Nucleus accumbens (tissue), 56 donors: ENCODE results near the gene NASP.
"Not testable (repeated sequence)": the region's sequence is repeated elsewhere in the genome, so short reads cannot be mapped to it uniquely, and the experiment has no call there.

Experiments used
- DNase-seq, 56 donors: peaks; one replicate each; lab custom pipeline; 2025; lab: John Stamatoyannopoulos, UW

The NASP gene

DNA sequence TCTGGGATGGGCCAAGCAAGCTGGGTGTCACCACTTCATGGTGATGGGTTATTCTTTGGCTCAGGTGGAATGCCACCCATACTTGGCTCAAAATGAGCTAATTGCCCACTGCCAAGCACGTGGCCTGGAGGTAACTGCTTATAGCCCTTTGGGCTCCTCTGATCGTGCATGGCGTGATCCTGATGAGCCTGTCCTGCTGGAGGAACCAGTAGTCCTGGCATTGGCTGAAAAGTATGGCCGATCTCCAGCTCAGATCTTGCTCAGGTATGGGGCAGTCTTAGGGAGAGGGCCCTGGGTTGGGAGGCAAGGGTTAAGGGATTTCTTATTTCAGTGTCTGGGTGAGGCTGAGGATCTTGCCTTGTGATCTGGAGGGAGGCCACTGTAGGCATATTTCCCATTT, 15.4 kb upstream of the NASP start:
- DNase-seq = no peak

DNA sequence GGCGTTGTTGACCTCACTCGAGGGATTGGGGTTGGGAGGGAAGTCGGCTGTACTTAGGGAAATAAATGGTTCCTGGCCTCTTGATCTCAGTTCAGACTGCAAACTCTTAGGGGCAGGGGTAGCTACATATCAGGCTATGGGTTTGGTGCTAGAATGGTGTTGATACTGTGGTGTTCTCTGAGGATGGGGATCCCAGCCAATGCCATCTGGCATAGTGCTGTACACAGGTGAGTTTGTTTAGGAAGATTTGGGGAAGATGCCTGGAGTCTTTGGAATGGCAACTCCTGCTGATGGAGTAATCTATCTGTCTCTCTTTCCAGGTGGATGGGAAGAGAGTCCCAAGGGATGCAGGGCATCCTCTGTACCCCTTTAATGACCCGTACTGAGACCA, 14.3 kb upstream of the NASP start:
- no peak for DNase-seq

GRCh38 chr1:45569962-45570581, 13.8 kb upstream of the NASP start:
- DNase-seq = peak in 49 of 56 donors; percentile 6 to 79 (median 48)

- DNase-seq = no peak
These were observed 13.2 kb upstream of the NASP start for GRCh38 chr1:45570631-45571030.

DNA sequence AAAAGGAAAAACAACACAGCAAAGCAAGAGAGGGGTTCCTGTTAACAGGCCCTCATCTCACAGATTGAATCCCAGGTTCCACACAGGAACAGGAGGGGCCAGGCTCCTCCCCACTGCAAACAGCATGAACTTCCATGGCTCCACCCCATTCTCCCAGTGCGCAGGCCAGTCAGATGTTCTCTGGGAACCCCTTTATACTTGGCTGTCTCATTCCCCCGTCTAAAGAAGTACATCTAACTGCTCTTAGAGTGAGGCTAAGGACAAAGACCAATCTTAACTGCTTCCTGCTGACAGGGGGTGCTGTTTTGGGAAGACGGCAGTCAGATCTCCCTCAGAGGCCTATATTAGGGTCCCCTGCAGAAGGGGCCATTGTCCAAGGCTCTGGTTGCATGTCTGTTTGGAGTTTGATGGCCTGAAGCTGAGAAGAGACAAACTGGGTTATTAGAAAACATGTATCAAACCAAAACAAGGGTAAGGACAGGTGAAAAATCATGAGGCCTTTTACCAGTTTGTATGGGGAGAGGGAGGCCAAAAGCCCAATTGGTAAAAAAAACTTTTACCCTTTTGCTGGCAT, 10.5 kb upstream of the NASP start:
- DNase-seq = no peak

DNA sequence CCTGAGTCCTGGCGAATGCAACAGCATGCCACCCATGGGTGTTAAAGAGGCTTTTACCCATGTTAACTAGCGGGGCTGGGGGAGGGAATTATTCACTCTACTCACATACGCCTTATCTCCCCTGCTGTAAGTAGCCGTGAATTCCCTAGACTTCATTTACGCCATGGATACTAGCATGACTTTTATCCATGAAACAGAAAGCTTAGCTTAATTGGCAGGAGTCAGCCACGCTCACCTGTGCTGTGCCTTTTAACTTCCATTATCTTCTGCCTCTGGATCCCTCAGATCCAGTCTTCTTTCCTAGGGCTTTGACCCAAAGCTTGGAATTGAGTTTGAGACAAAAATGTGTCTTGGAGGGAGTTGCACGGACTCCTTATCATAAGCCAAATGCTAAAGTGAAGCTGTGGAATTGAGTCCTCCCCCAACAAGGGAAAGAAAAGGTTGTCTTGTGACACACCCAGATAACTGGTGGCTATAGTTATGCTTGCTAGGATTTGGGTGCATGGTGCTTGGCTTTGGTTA, 9.7 kb upstream of the NASP start:
- DNase-seq = no peak

- peak in 55 of 56 donors; percentile 40 to 97 (median 90) for DNase-seq
These were observed 576 bp upstream of the NASP start for GRCh38 chr1:45583264-45583665.

DNA sequence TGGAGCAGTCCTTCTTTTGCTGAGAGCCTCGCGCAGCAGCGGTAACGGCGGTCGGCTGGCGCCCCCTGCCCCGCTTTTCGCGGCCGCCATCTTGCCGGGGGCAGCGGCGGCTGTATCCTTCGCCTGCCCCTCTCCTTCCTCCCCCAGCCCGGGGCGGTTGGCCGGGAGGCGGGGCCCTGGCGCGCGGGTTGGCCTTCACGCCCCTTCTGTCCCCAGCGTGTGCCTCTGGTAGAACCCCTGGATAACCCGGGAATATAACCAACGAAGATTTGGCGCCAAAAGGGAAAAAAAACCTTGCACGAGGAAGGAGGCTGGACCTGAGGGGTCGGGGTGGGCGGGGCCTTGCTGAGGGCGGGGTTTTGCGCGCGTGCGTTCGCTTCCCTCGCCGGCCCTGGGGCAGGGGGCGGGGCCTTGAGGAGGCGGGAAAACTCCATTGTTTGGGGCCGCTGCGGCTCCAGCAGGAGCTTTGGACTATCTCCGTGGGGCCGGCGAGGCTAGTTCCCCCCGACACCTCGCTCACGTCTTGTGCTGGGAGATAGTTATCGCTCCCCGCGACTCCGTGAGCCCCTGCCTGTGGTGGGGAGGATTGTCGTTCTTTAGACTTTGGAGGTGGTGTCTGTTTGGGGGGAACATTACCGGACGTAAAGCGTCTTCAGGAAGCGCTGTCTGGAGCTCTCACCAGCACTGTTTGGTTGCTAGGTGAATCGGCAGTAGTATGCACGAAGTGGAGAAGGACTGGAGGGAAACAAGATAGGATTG, 689 bp downstream of the NASP start:
- DNase-seq = peak in 55 of 56 donors; percentile 19 to 91 (median 78)

- DNase-seq = no peak
These were observed 1.2 kb downstream of the NASP start for GRCh38 chr1:45585110-45585426.

DNA sequence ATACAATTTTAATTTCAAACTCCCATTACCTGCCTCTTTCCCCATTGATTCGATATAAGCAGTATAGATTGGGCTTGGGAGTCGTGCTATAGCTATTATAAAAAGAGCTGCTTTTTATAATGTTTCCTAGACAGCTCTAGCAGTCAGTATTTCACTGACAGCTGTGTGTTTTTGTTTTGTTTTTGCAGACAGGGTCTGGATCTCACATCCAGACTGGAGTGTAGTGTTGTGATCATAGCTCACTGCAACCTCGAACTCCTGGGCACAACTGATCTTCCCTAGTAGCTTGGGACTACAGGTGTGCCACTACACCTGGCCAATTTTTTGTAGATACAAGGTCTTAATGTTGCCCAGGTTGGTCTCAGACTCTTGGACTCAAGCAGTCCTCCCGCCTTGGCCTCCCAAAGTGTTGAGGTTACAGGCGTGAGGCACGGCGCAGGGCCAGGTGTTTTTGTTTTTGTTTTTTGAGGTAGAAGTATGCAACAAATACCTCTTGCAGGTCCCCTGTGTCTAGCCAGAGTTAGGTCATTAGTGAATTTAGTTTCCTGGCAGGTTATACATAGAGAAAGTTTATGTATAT, 1.7 kb downstream of the NASP start:
- DNase-seq = no peak

- DNase-seq = no peak
These were observed 2.9 kb downstream of the NASP start for GRCh38 chr1:45586769-45587168.

- DNase-seq = no peak
These were observed 6.0 kb downstream of the NASP start for GRCh38 chr1:45589861-45590260.

DNA sequence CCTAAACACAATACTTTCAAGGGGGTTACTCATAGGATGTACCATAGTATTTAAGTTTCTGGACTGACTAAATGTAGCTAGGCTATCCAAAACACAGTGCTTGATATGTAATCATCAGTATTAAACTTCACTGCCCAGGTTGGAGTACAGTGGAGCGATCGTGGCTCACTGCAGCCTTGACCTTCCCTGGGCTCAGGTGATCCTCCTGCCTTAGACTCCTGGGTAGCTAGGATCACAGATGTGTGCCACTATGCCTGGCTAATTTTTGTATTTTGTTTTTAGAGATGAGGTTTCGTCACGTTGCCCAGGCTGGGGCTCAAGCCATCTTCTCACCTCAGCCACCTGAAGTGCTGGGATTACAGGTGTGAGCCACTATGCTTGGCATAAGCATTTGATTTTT, 10.6 kb downstream of the NASP start:
- no peak for DNase-seq

- DNase-seq = not testable (repeated sequence)
These were observed 12.9 kb downstream of the NASP start for GRCh38 chr1:45596765-45597164.

- DNase-seq = no peak
These were observed 20.4 kb downstream of the NASP start for GRCh38 chr1:45604239-45604638.

DNA sequence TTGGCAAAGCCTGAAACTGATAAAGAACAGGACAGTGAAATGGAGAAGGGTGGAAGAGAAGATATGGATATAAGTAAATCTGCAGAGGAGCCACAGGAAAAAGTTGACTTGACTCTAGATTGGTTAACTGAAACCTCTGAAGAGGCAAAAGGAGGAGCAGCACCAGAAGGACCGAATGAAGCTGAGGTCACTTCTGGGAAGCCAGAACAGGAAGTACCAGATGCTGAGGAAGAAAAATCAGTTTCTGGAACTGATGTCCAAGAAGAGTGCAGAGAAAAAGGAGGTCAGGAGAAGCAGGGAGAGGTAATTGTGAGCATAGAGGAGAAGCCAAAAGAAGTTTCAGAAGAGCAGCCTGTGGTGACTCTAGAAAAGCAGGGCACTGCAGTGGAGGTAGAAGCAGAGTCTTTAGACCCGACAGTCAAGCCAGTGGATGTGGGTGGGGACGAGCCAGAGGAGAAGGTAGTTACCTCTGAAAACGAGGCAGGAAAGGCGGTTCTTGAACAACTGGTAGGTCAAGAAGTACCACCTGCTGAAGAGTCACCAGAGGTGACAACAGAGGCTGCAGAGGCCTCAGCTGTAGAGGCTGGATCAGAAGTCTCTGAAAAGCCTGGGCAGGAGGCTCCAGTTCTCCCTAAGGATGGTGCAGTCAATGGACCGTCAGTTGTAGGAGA, 23.7 kb downstream of the NASP start:
- DNase-seq = no peak

GRCh38 chr1:45608175-45609156, 24.6 kb downstream of the NASP start:
- DNase-seq = no peak

DNA sequence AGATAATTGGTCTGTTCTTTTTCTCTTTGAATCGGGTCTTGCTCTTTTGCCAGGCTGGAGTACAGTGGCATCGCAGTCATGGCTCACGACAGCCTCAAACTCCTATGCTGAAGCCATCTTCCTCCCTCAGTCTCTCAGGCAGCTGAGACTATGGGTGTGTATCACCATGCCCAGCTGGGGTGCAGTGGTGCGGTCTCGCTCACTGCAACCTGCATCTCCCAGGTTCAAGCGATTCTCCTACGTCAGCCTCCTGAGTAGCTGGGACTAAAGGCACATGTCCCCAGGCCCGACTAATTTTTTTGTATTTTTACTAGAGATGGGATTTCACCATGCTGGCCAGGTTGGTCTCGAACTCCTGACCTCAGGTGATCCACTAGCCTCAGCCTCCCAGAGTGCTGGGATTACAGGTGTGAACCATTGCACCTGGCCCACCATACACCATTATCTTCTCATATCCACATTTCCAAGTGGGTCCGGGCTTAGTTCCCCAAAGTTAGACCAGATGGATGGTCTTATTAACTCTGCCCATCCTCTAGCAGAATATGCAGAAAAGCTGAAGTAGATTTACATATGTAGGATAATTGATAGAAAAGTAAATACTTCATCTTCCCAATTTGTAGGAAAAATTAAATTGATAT, 26.9 kb downstream of the NASP start:
- no peak for DNase-seq

DNA sequence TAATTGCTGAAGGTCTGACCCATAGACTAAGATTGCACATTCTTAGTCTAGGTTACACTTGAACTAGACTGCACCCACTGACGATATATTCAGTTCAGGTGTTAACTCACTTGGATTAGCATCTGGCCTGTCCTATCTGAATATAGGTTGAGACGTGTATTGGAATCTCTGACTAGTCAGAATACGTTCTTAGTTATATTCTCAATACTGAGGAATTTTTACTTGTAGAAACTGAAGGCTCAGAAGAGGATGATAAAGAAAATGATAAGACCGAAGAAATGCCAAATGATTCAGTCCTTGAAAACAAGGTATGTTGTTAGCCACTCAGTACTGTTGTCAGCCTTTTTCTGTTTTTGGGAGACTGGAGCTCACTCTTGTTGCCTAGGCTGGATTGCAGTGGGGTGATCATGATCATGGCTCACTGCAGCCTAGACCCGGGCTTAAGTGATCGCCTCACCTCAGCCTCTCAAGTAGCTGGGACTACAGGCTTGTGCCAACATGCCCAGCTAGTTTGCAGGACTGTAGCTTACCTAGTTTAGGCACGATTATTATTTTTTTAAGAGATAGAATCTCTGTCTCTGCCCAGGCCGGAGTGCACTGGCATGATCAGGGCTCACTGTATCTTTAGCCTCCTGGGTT, 29.2 kb downstream of the NASP start:
- DNase-seq = no peak
